Liver (tissue), 9 donors: ENCODE measurements around the gene DLK1. TPM values are rescaled to one million over a fixed set of nuclear protein-coding genes. Genes with fewer than 3 reads are reported as not detected.

ENCODE experiments used
- DNase-seq: peaks from one replicate; pipeline ENCODE4 v3.0.0-alpha.2; 2017; ENCODE audit warnings: low spot score
- H3K27ac ChIP-seq, 2 donors: one replicate each; pipeline ENCODE4 v1.7.0; 2013; ENCODE audit warnings: inconsistent platforms in 2 of 2, low read length in 2 of 2, control low read depth in 1 of 2, low read depth in 1 of 2, mild to moderate bottlenecking in 1 of 2
- H3K27me3 ChIP-seq, 4 donors: one replicate each; pipeline versions ENCODE4 v1.6.1 to v1.7.0; 2013; ENCODE audit warnings: low read length in 3 of 4, inconsistent platforms in 1 of 4, mild to moderate bottlenecking in 1 of 4, moderate library complexity in 1 of 4; ENCODE audit not compliant: control insufficient read depth in 4 of 4, insufficient read depth in 4 of 4
- H3K36me3 ChIP-seq, 4 donors: one replicate each; pipeline versions ENCODE4 v1.6.1 to v1.7.0; 2013; ENCODE audit warnings: low read length in 3 of 4, mild to moderate bottlenecking in 3 of 4, low read depth in 1 of 4, moderate library complexity in 1 of 4; ENCODE audit not compliant: control insufficient read depth in 4 of 4, insufficient read depth in 3 of 4
- H3K4me1 ChIP-seq, 4 donors: one replicate each; pipeline versions ENCODE4 v1.6.1 to v1.7.0; 2013; ENCODE audit warnings: low read length in 3 of 4, mild to moderate bottlenecking in 3 of 4, moderate library complexity in 1 of 4; ENCODE audit not compliant: control insufficient read depth in 4 of 4, insufficient read depth in 4 of 4
- H3K4me3 ChIP-seq, 3 donors: one replicate each; pipeline versions ENCODE4 v1.6.1 to v1.7.0; 2013; ENCODE audit warnings: low read length in 3 of 3, control low read depth in 1 of 3, low read depth in 1 of 3, mild to moderate bottlenecking in 1 of 3
- H3K9ac ChIP-seq, 2 donors: one replicate each; pipeline ENCODE4 v1.7.0; 2013; ENCODE audit warnings: low read length in 2 of 2, mild to moderate bottlenecking in 2 of 2, moderate library complexity in 2 of 2, control low read depth in 1 of 2, low read depth in 1 of 2
- H3K9me3 ChIP-seq, 4 donors: one replicate each; pipeline versions ENCODE4 v1.6.1 to v1.7.0; 2013; ENCODE audit warnings: low read length in 3 of 4; ENCODE audit not compliant: control insufficient read depth in 4 of 4
- ATF3 ChIP-seq: IDR thresholded peaks from 2 replicates; pipeline ENCODE4 v1.6.1; 2016; ENCODE audit warnings: antibody characterized with exemption
- CTCF ChIP-seq: fragments of 150-350 bp; IDR thresholded peaks from 2 replicates; pipeline ENCODE4 v1.5.1; 2017; ENCODE audit warnings: improper control_type of control experiment, low read depth, low read length; ENCODE audit not compliant: missing input control
- EGR1 ChIP-seq, 2 donors: IDR thresholded peaks; 2 replicates each; pipeline ENCODE4 v1.6.1; 2016 to 2018; ENCODE audit warnings: antibody characterized with exemption in 2 of 2, low read depth in 2 of 2
- FOXA1 ChIP-seq: IDR thresholded peaks from 2 replicates; pipeline ENCODE4 v1.6.1; 2016; ENCODE audit warnings: antibody characterized with exemption
- GABPA ChIP-seq, 2 donors: IDR thresholded peaks in 1 of 2; conservative IDR thresholded peaks in 1 of 2; 2 replicates each; pipeline ENCODE4 v1.6.1; 2016; ENCODE audit warnings: antibody characterized with exemption in 2 of 2, mild to moderate bottlenecking in 1 of 2, moderate library complexity in 1 of 2
- HNF4A ChIP-seq, 2 donors: conservative IDR thresholded peaks; 2 replicates each; pipeline ENCODE4 v1.6.1; 2016; ENCODE audit warnings: antibody characterized with exemption in 2 of 2, mild to moderate bottlenecking in 2 of 2
- HNF4G ChIP-seq: IDR thresholded peaks from 2 replicates; pipeline ENCODE4 v1.6.1; 2016; ENCODE audit warnings: antibody characterized with exemption
- JUND ChIP-seq, 2 donors: IDR thresholded peaks; 2 replicates each; pipeline ENCODE4 v1.6.1; 2016; ENCODE audit warnings: antibody characterized with exemption in 2 of 2
- RXRA ChIP-seq, 2 donors: IDR thresholded peaks; 2 replicates each; pipeline ENCODE4 v1.6.1; 2017 to 2018; ENCODE audit warnings: antibody characterized with exemption in 2 of 2, mild to moderate bottlenecking in 1 of 2
- TAF1 ChIP-seq: conservative IDR thresholded peaks from 2 replicates; pipeline ENCODE4 v1.6.1; 2016; ENCODE audit warnings: antibody characterized with exemption, mild to moderate bottlenecking
- YY1 ChIP-seq: IDR thresholded peaks from 2 replicates; pipeline ENCODE4 v1.6.1; 2016; ENCODE audit warnings: antibody characterized with exemption, mild to moderate bottlenecking
- WGBS: extraction: QIAGEN DNeasy Blood & Tissue Kit; methylation state at CpG from one replicate; pipeline ENCODE4 v1.1.7; 2013; 5-methylcytosine and 5-hydroxymethylcytosine counted together
- polyA plus RNA-seq, 2 donors: library from polyadenylated mRNA; stranded (reverse) in 1 of 2; unstranded in 1 of 2; fragments of 200-250 nt in 1 of 2; fragments of >200 nt in 1 of 2; fragmentation: Nextera tagmentation in 1 of 2; extraction: Ambion mirVana in 1 of 2; gene quantifications; one replicate each; pipeline versions ENCODE4 v1.2.1 to v1.2.3, GENCODE V29; 2013 to 2015
- total RNA-seq, 2 donors: library from RNA; depleted of rRNA; stranded (reverse); fragments of >200 nt; gene quantifications; one replicate each; pipeline ENCODE4 v1.2.3, GENCODE V29; 2014
- TF ChIP-seq, protein P1 (sequence below): IDR thresholded peaks from 2 replicates; pipeline ENCODE4 v1.6.1; 2016; ENCODE audit warnings: antibody characterized with exemption
- TF ChIP-seq, protein P2 (sequence below): IDR thresholded peaks from 2 replicates; pipeline ENCODE4 v1.6.1; 2016; ENCODE audit warnings: antibody characterized with exemption, mild to moderate bottlenecking
- TF ChIP-seq, protein P3 (sequence below): IDR thresholded peaks from 2 replicates; pipeline ENCODE4 v1.6.1; 2016; ENCODE audit warnings: antibody characterized with exemption
- donor health status: healthy.
- donor health status: healthy.
- donor health status: healthy.
- donor health status: healthy.
- donor health status: healthy.

DLK1 gene
- total and polyA plus RNA-seq, 4 donors = 0.42 to 331 (median 1.8) TPM; not detected in 1

- H3K27me3 ChIP-seq = peaks cover 0 to 4% (median 0%) of the 10 kb centered on the region in 4 donors
- no peak for DNase-seq
- no peak overlapping the region for H3K9ac ChIP-seq
These were observed 36.2 kb downstream of the DLK1 start for GRCh38 chr14:100762901-100763300.

More at GRCh38 chr14:100762901-100763300, 36.2 kb downstream of the DLK1 start:
- 94% methylated on average over 8 of the region's 8 CpGs for WGBS
- no peak overlapping the region for H3K27ac ChIP-seq
- H3K4me3 ChIP-seq = no peak overlapping the region
- TF ChIP-seq CTCF (no peak), TAF1 (no peak), ATF3 (no peak), YY1 (no peak), GABPA (IDR thresholded peaks at IDR 0.05 in 1 of 2, conservative IDR thresholded peaks at IDR 0.05 in 1 of 2) (no peak), HNF4A (conservative IDR thresholded peaks at IDR 0.05) (no peak), HNF4G (no peak), RXRA (IDR thresholded peaks at IDR 0.05) (no peak), EGR1 (IDR thresholded peaks at IDR 0.05; ENCODE audit: low read depth in 2 of 2) (no peak), JUND (IDR thresholded peaks at IDR 0.05) (no peak), FOXA1 (no peak)
- TF ChIP-seq, protein P1, sequence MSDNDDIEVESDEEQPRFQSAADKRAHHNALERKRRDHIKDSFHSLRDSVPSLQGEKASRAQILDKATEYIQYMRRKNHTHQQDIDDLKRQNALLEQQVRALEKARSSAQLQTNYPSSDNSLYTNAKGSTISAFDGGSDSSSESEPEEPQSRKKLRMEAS = no peak
- TF ChIP-seq, protein P2, sequence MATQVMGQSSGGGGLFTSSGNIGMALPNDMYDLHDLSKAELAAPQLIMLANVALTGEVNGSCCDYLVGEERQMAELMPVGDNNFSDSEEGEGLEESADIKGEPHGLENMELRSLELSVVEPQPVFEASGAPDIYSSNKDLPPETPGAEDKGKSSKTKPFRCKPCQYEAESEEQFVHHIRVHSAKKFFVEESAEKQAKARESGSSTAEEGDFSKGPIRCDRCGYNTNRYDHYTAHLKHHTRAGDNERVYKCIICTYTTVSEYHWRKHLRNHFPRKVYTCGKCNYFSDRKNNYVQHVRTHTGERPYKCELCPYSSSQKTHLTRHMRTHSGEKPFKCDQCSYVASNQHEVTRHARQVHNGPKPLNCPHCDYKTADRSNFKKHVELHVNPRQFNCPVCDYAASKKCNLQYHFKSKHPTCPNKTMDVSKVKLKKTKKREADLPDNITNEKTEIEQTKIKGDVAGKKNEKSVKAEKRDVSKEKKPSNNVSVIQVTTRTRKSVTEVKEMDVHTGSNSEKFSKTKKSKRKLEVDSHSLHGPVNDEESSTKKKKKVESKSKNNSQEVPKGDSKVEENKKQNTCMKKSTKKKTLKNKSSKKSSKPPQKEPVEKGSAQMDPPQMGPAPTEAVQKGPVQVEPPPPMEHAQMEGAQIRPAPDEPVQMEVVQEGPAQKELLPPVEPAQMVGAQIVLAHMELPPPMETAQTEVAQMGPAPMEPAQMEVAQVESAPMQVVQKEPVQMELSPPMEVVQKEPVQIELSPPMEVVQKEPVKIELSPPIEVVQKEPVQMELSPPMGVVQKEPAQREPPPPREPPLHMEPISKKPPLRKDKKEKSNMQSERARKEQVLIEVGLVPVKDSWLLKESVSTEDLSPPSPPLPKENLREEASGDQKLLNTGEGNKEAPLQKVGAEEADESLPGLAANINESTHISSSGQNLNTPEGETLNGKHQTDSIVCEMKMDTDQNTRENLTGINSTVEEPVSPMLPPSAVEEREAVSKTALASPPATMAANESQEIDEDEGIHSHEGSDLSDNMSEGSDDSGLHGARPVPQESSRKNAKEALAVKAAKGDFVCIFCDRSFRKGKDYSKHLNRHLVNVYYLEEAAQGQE = no peak
- TF ChIP-seq, protein P3, sequence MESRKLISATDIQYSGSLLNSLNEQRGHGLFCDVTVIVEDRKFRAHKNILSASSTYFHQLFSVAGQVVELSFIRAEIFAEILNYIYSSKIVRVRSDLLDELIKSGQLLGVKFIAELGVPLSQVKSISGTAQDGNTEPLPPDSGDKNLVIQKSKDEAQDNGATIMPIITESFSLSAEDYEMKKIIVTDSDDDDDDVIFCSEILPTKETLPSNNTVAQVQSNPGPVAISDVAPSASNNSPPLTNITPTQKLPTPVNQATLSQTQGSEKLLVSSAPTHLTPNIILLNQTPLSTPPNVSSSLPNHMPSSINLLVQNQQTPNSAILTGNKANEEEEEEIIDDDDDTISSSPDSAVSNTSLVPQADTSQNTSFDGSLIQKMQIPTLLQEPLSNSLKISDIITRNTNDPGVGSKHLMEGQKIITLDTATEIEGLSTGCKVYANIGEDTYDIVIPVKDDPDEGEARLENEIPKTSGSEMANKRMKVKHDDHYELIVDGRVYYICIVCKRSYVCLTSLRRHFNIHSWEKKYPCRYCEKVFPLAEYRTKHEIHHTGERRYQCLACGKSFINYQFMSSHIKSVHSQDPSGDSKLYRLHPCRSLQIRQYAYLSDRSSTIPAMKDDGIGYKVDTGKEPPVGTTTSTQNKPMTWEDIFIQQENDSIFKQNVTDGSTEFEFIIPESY = no peak
- no peaks in the 10 kb centered on the region for H3K36me3 ChIP-seq
- no peaks in the 10 kb centered on the region for H3K9me3 ChIP-seq
- no peaks in the 10 kb centered on the region for H3K4me1 ChIP-seq
